Fibroblast of lung (primary cell): Measurements from ENCODE around the gene SEMA5A.

Experiments
- EZH2 ChIP-seq: IDR thresholded peaks from 2 replicates; pipeline ENCODE4 v1.5.1; 2012; ENCODE audit warnings: low read length, control low read depth, mild to moderate bottlenecking; ENCODE audit errors: missing control alignments
- TF ChIP-seq, protein P1 (sequence below), 2 donors: IDR thresholded peaks in 1 of 2; conservative IDR thresholded peaks in 1 of 2; 1 replicate in 1 of 2; 2 replicates in 1 of 2; pipeline ENCODE4 v1.5.1; 2011 to 2012; ENCODE audit warnings: low read length in 2 of 2, control low read depth in 1 of 2, inconsistent platforms in 1 of 2, low read depth in 1 of 2, mild to moderate bottlenecking in 1 of 2

- TF ChIP-seq, protein P1, sequence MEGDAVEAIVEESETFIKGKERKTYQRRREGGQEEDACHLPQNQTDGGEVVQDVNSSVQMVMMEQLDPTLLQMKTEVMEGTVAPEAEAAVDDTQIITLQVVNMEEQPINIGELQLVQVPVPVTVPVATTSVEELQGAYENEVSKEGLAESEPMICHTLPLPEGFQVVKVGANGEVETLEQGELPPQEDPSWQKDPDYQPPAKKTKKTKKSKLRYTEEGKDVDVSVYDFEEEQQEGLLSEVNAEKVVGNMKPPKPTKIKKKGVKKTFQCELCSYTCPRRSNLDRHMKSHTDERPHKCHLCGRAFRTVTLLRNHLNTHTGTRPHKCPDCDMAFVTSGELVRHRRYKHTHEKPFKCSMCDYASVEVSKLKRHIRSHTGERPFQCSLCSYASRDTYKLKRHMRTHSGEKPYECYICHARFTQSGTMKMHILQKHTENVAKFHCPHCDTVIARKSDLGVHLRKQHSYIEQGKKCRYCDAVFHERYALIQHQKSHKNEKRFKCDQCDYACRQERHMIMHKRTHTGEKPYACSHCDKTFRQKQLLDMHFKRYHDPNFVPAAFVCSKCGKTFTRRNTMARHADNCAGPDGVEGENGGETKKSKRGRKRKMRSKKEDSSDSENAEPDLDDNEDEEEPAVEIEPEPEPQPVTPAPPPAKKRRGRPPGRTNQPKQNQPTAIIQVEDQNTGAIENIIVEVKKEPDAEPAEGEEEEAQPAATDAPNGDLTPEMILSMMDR (conservative IDR thresholded peaks at IDR 0.05 in 1 of 2, IDR thresholded peaks at IDR 0.05 in 1 of 2; ENCODE audit: low read depth in 1 of 2, low read length in 2 of 2): no peak
- no peak for TF ChIP-seq EZH2
Observed at GRCh38 chr5:9455826-9456434, 89.9 kb downstream of the SEMA5A start.
